NCI-H774 (cell line): ENCODE results near the gene ZMYM4.

Source experiments
- DNase-seq: peaks from one replicate; lab custom pipeline; 2025; lab: John Stamatoyannopoulos, UW

The ZMYM4 gene

GRCh38 chr1:35278886-35279554, 10.5 kb downstream of the ZMYM4 start:
- no peak for DNase-seq

DNA sequence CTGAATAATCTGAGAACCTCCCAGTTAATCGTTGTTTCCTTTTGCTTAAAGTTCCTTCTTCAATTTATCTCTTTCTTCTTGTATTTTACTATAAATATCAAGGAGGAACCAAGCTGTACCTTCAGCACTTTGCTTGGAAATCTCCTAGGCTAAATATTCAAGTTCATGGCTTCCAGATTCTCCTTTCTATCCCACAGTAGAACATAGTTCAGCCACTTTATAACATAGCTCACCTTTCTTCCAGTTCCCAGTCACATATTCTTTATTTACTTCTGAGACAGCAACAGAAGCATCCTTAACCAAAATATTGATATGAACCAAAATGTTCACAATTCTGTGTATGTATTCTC, 11.0 kb downstream of the ZMYM4 start:
- no peak for DNase-seq

DNA sequence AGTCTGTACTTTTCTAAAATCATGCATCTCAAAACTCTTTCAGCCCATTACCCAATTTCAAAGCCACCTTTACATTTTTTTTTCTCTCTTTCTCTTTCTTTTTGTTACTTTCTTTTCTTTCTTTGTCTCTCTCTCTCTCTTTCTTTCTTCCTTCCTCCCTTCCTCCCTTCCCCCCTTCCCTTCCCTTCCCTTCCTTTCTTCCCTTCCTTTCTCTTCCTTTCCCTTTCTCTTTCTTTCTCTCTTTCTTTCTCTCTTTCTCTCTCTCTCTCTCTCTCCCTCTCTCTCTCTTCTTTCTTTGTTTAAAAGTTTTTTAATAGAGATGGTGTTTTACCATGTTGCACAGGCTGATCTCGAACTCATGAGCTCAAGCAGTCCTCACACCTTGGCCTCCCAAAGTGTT, 11.5 kb downstream of the ZMYM4 start:
- no peak for DNase-seq

GRCh38 chr1:35281565-35281964, 13.1 kb downstream of the ZMYM4 start:
- DNase-seq = no peak

DNA sequence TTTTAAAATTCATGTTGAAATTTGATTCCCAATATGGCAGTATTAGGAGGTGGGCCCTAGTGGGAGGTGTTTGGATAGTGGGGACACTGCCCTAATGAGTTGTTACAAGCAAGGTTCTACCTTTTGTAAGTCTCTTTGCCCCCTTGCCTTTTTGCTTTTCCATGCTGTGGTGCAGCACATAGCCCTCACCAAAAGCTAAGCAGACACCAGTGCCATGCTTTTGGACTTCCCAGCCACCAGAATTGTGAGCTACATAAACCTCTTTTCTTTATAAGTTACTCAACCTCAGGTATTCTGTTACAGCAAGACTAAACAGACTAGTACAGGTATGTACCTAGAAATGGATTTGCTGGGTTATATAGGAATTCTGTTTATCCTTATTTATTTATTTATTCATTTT, 13.7 kb downstream of the ZMYM4 start:
- DNase-seq = no peak

DNA sequence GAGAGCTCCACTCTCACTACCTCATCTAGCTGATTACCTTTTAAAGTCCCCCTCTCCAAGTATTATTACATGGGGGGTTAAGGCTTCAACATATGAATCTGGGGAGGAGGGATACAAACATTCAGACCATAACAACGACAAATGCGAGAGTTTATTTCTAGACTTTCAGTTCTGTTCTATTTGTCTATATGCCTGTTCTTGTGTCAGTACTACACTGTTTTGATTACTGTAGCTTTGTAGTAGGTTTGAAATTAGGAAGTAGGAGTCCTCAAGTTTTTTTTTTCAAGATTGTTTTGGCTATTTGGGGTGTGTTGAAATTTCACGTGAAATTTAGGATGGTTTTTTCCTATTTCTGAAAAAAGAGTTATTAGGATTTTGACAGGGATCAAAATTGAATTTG, 16.3 kb downstream of the ZMYM4 start:
- DNase-seq = no peak

GRCh38 chr1:35285771-35286606, 17.5 kb downstream of the ZMYM4 start:
- DNase-seq = no peak

DNA sequence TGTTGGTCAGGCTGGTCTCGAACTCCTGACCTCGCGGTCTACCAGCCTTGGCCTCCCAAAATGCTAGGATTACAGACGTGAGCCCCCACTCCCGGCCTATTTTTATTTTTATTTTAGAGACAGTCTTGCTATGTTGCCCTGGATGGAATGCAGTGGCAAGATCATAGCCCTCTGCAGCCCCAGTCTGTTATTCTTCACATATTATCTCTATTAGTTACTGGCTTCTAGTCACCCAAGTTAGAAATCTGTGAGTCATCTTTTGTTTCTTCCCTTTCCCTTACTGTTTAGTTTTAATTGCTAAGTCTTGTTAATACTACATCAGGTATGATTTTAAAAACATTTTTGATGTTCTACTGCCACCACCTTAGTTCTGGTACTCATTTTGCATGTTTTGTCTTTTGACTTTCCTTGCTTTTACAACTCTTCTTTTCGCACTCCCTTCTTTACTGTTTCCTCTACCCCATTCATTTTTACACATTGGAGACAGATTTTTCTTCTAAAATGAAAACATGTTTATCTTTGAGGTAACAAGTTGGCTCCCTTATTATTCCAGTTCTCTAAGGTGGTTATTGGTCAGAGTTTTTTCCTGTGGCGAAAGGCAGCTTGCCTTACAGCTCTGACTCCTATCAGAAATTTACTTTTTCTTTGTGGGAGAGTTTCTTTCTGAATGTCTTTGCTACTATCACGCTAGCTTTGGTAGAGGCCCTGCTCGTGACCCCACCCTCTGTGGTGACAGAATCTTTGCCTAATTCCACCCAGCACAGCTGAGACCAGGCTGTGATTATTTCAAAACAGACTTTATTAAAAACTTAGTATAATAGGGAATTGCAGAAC, 19.5 kb downstream of the ZMYM4 start:
- no peak for DNase-seq

DNA sequence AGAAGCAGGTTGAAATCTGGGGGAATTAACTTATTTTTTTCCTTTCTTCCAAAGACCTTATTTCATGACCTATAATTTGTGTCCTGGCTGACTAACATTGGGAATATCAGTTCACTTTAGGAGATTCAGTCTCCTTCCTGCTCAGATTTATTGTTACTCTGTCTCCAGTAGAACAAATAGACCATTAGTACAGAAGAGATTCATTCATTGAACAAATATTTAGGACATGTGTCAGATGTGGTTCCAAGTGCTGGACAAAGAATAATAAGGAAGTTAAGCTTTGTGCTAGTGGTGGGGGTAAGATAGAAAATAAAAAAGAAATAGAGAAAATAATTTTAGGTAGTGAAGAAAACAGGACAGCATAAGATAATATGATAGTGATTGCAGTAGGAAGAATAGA, 20.3 kb downstream of the ZMYM4 start:
- no peak for DNase-seq

DNA sequence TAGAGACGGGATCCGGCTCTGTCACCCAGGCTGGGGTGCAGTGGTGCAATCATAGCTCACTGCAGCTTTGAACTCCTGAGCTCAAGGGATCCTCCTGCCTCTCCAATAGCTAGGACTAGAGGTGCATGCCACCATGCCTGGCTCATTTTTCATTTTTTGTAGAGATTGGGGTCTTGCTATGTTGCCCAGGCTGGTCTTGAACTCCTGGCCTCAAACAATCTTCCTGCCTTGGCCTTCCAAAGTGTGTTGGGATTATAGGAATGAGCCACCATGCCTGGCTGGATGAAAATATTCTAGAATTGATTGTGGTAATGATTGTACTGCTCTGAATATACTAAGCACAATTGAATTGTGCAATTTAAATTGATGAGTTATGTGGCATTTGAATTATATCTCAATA, 21.9 kb downstream of the ZMYM4 start:
- DNase-seq = no peak

DNA sequence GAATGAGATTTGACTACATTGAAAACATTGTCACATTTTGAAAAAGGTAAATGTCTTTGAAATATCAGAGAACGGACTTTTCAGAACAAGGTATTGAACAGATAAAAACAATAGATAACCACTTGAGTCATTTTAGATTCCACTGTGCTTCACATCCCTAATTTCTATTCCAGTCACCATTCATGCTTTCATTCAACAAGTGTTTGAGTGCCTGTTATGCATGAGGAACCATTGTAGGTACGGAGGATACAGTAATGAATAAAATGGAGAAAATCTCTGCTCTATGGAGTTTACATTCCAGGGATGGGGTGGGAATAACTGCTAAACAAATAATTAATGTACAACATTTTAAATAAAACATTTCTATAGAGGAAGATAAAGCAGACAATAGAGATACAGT, 26.3 kb downstream of the ZMYM4 start:
- DNase-seq = no peak

DNA sequence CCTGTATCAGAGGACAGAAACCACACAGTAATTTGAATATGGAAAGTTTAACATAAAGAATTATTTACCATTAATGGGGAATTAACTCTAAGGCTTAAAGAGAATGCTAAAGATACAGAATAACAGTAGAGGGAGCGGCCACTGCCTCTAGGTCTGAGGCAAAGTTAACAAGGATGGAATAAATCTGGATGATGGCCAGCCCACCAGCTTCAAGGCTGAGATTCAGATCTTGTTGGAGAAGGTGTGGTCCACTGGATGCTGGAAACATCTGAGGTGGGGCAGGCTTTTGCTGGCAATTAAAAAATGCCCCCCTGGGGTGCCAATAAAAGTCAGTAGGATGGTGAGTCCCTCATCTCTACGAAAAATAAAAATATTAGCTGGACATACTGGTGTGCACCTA, 29.4 kb downstream of the ZMYM4 start:
- DNase-seq = no peak

DNA sequence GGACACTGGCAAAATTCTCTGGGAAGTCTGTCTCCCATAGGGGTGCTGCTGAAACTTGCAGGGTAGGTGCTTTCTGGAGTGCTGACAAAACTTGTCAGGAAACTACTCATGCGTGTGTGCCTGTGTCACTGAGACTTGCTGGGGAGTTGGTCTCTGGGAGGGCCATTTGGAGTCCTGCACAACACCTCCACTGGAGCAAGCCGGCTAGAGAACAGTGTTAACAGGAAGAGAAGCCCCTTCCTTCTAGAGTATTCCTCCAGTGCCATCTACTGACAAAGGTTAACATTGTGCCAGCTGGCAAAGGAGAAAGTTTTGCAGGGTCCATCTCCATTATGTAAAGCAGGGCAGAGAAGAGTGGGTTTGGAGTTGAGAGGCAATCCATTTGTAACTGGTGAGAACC, 30.0 kb downstream of the ZMYM4 start:
- DNase-seq = no peak

DNA sequence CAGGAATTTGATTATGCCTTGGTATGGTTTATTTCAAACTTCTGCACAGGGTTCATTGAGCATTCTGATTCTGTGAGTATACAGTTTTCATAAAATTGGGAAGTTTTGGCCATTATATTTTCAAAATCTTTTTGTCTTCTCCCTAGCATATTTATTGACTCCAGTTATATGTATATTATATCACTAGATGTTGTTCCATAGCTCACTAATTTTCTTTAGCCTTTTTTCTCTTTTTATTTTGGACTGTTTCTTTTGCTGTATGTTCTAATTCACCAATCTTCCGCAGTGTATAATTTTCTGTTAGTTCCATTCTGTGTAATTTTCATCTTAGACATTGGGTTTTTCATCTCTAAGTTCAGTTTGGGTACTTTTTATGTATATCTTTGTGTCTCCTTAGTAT, 31.9 kb downstream of the ZMYM4 start:
- no peak for DNase-seq

GRCh38 chr1:35301674-35302392, 33.3 kb downstream of the ZMYM4 start:
- no peak for DNase-seq

- no peak for DNase-seq
These were observed 36.9 kb downstream of the ZMYM4 start for GRCh38 chr1:35305383-35305782.

DNA sequence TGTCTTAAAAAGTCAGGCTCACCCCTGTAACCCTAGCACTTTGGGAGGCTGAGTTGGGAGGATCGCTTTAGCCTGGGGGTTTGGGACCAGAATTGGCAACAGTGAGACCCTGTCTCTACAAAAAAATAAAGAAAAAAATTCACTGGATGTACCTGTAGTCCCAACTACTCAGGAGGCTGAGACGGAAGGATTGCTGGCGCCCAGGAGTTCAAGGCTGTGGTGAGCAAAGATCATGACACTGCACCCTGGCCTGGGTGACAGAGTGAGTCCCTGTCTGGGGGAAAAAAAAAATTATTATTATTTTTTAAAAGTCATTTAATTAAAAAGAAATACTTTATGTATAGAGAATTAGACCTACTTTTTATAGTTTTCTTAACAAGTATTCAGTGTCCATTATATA, 47.1 kb downstream of the ZMYM4 start:
- no peak for DNase-seq

DNA sequence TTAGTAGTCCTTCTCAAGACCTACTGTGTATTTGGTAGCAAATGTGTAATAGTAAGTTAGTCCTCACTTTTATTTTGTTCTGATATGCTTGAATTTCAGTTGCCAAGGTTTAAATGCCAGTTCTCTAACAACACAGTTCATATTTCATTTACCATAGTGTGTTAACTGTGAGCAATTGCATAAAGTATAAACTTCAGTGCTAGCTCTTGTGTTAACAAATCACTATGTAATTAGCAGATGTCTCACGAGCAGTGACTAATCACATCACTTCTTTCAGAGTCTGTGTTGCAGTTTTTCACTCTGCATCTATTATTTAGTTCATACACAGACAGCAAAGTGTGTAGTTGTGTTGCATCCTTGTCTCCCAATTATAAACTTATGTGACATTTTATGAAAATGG, 47.8 kb downstream of the ZMYM4 start:
- DNase-seq = peak; percentile 22

DNA sequence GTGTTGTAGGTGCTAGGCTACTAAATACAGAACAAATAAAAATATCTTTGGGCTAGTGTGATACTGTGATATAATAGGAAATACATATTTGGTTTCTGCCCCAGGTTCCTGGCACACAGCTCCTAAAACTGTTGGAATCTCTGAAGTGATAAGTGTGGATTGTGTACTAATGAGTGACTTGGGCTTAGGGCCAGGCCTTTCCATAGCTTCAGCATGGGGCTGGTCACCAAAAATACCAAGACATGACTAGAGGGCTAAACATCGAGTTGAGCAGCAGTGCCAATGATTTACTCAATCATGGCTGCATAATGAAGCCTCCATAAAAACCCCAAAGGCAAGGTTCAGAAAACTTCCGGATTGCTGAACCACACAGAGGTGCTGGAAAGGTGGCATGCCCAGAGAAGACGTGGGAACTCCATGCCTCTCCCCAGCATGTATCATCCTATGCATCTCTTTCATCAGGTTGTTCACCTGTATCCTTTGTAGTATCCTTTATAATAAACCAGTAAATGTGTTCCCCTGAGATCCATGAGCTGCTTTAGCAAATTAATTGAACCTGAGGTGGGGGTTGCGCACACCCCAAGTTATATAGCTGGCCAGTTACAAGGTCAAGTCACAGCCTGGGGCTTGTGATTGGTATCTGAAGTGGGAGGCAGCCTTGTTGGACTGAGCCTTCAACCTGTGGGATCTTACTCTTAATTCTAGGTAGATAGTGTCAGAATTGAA, 51.6 kb downstream of the ZMYM4 start:
- DNase-seq = no peak

DNA sequence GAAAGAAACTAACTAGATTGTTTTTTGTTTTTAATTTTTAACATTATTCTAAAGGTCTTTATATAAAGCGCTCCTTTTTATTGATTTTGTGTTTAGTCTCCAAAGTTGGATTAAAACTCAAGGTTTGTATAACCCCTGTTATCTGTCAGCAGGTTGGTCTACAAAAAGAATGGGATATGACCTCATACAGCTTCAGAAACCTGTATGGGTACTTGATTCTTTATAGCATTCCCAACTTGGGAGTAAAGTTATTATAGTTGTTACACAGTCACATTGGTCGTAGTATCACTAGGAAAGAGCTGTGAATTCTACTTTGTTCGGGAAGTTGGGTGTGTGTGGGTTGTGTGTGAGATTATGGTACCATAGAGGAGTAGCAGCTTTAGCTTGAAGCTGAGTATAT, 52.4 kb downstream of the ZMYM4 start:
- no peak for DNase-seq

DNA sequence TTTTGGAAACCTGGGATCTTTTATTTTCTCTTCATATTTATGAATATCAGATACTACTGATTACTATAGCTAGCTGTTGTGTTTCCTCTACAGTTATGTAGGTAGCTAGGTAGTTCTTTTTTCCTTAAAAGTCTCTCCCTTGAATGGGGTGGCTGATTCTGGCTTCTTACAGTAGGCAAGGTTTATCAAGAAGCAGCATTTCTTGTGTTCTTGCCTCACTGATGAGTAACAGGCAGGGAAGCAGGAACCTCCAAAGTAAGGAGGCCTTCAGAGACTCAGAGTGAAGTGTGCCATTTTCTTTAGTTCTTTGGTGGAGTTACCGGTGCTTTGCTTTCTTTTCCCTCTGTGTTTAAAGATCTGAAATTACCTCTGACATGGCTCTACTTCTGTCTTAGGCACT, 56.0 kb downstream of the ZMYM4 start:
- DNase-seq = no peak
